Pancreas (tissue), 10 donors: ENCODE data around the gene TESMIN. TPM values are rescaled to one million over a fixed set of nuclear protein-coding genes. Genes with fewer than 3 reads are reported as not detected.

ENCODE experiments used
- ATAC-seq, 4 donors: fragments of 200-7000 bp; cut with Tn5 transposase; one replicate each; pipeline versions ENCODE4 v1.8.0 to v1.9.1; 2020; ENCODE audit warnings: mild to moderate bottlenecking in 4 of 4, moderate library complexity in 4 of 4
- DNase-seq, 6 donors: peaks; one replicate each; pipeline ENCODE4 v3.0.0-alpha.2; 2020
- FAIRE-seq: peaks from 2 replicates; lab custom pipeline; 2012; peaks lifted over from hg19 to GRCh38; lab: Jason Lieb, UNC
- H3K27ac ChIP-seq, 4 donors: fragments of 200-600 bp; sonication (generic); 1 replicate in 3 of 4; 2 replicates in 1 of 4; pipeline versions ENCODE4 v1.5.0 to v1.8.0; 2020
- H3K27me3 ChIP-seq, 4 donors: fragments of 200-600 bp; one replicate each; pipeline ENCODE4 v1.8.0; 2021
- H3K36me3 ChIP-seq, 3 donors: fragments of 200-600 bp; sonication (generic) in 1 of 3; one replicate each; pipeline versions ENCODE4 v1.5.0 to v1.8.0; 2020 to 2021
- H3K4me1 ChIP-seq, 3 donors: fragments of 200-600 bp; one replicate each; pipeline ENCODE4 v1.8.0; 2021
- H3K4me3 ChIP-seq, 4 donors: fragments of 200-600 bp; sonication (generic) in 2 of 4; one replicate each; pipeline versions ENCODE4 v1.5.0 to v1.8.0; 2020 to 2021
- H3K9me3 ChIP-seq, 4 donors: fragments of 200-600 bp; one replicate each; pipeline ENCODE4 v1.8.0; 2021
- WGBS, 2 donors: extraction: QIAGEN DNeasy Blood & Tissue Kit; methylation state at CpG; one replicate each; pipeline ENCODE4 v1.1.7; 2013; 5-methylcytosine and 5-hydroxymethylcytosine counted together
- intact Hi-C, 3 donors: fragments of 100-400 bp; cut with DNase I; formaldehyde crosslinking; loops; one replicate each; pipeline versions ENCODE4 v1.11.1 to v1.14.2; 2022
- polyA plus RNA-seq, 2 donors: library from polyadenylated mRNA; stranded (reverse); fragments of 200-250 nt; gene quantifications; one replicate each; pipeline ENCODE4 v1.2.3, GENCODE V29; 2013
- total RNA-seq, 6 donors: library from RNA; stranded (reverse); fragmentation: NEBNext Ultra II Directional in 4 of 6; extraction: Animal tissue kit (Norgen Biotek cat#: 25700) in 4 of 6; gene quantifications; one replicate each; pipeline versions ENCODE4 v1.2.1 to v1.2.4, GENCODE V29; 2021 to 2023
- TF ChIP-seq, protein P1 (sequence below), 4 donors: fragments of 200-600 bp; sonication (generic) in 3 of 4; IDR thresholded peaks; one replicate each; pipeline versions ENCODE4 v1.5.0 to v1.8.0; 2021; ENCODE audit warnings: antibody characterized with exemption in 4 of 4
- donor health status: healthy with polysubstance abuse.
- donor health status: DM: no; HTN: no; CAD: no; lungs with moderate emphysema.
- donor health status: DM: no; HTN: no; CAD: no.
- donor health status: control.
- donor health status: control.
- donor health status: Bipolar disorder and iron deficiency.
- donor health status: DM: yes; HTN: yes; CAD: no.
- donor health status: DM: no; HTN: no; CAD: no.
- donor health status: DM: no; HTN: no; CAD: no.
- donor health status: DM: yes; HTN: yes; CAD: no.

The TESMIN gene
- total and polyA plus RNA-seq, 8 donors, result 1.4 to 3.6 (median 1.9) TPM

DNA sequence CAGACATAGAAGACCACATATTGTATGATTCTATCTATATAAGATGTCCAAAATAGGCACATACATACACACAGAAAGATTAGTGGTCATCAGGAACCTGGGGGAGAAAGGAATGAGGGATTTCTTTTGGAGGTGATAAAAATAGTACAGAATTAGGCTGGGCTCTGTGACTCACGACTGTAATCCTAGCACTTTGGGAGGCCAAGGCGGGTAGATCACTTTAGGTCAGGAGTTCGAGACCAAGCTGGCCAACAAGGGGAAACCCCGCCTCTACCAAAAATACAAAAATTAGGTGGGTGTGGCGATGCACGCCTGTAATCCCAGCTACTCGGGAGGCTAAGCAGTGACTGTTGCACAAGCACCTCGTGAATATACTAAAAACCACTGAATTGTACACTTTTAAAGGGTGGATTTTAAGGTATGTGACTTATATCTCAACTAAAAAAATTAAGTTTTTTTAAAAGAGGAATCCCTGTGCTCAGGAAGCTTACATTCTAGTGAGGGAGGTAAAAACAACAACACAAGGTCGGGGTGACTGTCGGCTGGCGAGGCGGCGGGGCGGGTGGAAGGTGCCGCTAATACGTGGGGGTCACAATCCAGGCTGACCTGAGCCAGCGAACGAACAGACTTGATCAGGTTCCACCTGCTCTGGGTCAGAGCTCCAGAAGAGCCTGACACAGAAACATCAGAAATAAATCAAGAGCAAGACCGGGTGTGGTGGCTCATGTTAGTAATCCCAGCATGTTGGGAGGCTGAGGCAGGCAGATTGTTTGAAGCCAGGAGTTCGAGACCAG is 25.3 kb upstream of the TESMIN start:
- H3K27me3 ChIP-seq, result no peaks in the 10 kb centered on the region
- H3K4me1 ChIP-seq, result no peaks in the 10 kb centered on the region
- intact Hi-C loops, result no loop called here
- FAIRE-seq (no peak), ATAC-seq (no peak), DNase-seq (no peak)
- no peaks in the 10 kb centered on the region for H3K9me3 ChIP-seq
- TF ChIP-seq, protein P1, sequence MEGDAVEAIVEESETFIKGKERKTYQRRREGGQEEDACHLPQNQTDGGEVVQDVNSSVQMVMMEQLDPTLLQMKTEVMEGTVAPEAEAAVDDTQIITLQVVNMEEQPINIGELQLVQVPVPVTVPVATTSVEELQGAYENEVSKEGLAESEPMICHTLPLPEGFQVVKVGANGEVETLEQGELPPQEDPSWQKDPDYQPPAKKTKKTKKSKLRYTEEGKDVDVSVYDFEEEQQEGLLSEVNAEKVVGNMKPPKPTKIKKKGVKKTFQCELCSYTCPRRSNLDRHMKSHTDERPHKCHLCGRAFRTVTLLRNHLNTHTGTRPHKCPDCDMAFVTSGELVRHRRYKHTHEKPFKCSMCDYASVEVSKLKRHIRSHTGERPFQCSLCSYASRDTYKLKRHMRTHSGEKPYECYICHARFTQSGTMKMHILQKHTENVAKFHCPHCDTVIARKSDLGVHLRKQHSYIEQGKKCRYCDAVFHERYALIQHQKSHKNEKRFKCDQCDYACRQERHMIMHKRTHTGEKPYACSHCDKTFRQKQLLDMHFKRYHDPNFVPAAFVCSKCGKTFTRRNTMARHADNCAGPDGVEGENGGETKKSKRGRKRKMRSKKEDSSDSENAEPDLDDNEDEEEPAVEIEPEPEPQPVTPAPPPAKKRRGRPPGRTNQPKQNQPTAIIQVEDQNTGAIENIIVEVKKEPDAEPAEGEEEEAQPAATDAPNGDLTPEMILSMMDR (IDR thresholded peaks at IDR 0.05), result no peak
- H3K4me3 ChIP-seq, result no peak overlapping the region
- 90% methylated on average over 20 of the region's 20 CpGs for WGBS, 2 donors
- H3K36me3 ChIP-seq, result peaks cover 5 to 99% (median 28%) of the 10 kb centered on the region in 3 donors
- no peak overlapping the region for H3K27ac ChIP-seq

- TF ChIP-seq, protein P1 (IDR thresholded peaks at IDR 0.05), result no peak
- WGBS, 2 donors, result 91 to 92% methylated on average over 4 of the region's 4 CpGs
- intact Hi-C loops, result no loop called here
- FAIRE-seq, result no peak
- H3K9me3 ChIP-seq, result no peaks in the 10 kb centered on the region
- no peak for DNase-seq
- H3K4me3 ChIP-seq, result no peak overlapping the region
- no peaks in the 10 kb centered on the region for H3K4me1 ChIP-seq
- no peak overlapping the region for H3K27ac ChIP-seq
- ATAC-seq, result no peak
- no peaks in the 10 kb centered on the region for H3K27me3 ChIP-seq
- peaks cover 5 to 99% (median 28%) of the 10 kb centered on the region in 3 donors for H3K36me3 ChIP-seq
These were observed 24.6 kb upstream of the TESMIN start for GRCh38 chr11:68775951-68776388.

- TF ChIP-seq, protein P1 (IDR thresholded peaks at IDR 0.05), result no peak
- WGBS, 2 donors, result 90 to 91% methylated on average over 9 of the region's 9 CpGs
- ATAC-seq (no peak), FAIRE-seq (no peak), DNase-seq (no peak)
- Histone ChIP-seq H3K9me3 (no peaks in the 10 kb centered on the region), H3K4me1 (no peaks in the 10 kb centered on the region), H3K36me3 (peaks cover 5 to 97% (median 27%) of the 10 kb centered on the region in 3 donors), H3K27me3 (no peaks in the 10 kb centered on the region), H3K27ac (no peak overlapping the region), H3K4me3 (no peak overlapping the region)
- intact Hi-C loops, result no loop called here
These were observed 22.9 kb upstream of the TESMIN start for GRCh38 chr11:68774194-68774585.

DNA sequence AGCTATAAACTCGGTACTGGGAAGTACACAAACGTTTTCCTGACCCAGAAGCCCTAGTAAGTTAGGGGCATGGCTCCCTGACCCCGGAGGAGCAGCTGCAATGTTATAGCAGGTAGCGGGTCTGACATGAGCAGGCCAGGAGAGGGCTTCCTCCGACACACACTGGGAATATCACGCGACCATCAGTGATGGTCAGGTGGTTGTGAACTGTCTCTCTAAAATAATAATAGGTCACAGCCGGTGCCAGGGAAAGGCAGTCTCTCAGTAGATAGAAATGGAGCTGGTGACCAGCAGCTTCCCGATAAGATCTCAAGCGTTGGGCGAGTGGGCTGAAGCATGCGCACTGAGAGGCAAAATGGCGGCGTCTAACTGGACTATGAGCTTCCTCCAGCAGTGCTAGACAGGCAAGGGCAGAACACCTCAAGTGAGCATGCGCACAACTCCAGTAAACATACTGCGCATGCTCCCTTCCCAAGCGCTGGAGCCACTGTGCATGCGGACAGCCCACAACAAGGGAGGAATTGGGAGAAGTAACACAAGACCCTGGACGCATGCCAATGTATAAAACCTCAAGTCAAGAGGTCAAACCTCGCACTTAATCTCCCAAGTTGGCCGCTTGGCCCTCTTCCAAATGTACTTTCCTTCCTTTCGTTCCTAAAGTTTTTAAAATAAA is 22.3 kb upstream of the TESMIN start:
- Histone ChIP-seq H3K27ac (no peak overlapping the region), H3K4me3 (no peak overlapping the region), H3K4me1 (no peaks in the 10 kb centered on the region), H3K27me3 (no peaks in the 10 kb centered on the region), H3K36me3 (peaks cover 5 to 92% (median 27%) of the 10 kb centered on the region in 3 donors), H3K9me3 (no peaks in the 10 kb centered on the region)
- FAIRE-seq, result no peak
- 89 to 92% methylated on average over 22 of the region's 22 CpGs for WGBS, 2 donors
- no peak for ATAC-seq
- intact Hi-C loops, result no loop called here
- no peak for DNase-seq
- TF ChIP-seq, protein P1 (IDR thresholded peaks at IDR 0.05), result no peak
